ENCODE results near the gene RRM1.
"Not testable (repeated sequence)": the region's sequence is repeated elsewhere in the genome, so short reads cannot be mapped to it uniquely, and the experiment has no call there.

The RRM1 gene

GRCh38 chr11:4094348-4095291 lies at the start of gene RRM1:
Gene RRM1 (plus strand): TSS chr11:4094799. CDS start chr11:4095013, 214 bp downstream.
- peak; percentile 86 for DNase-seq

GRCh38 chr11:4044976-4045646 lies 49.5 kb upstream of the RRM1 start:
- no peak for DNase-seq

- DNase-seq: no peak
These were observed 46.3 kb upstream of the RRM1 start for GRCh38 chr11:4048340-4048739.

GRCh38 chr11:4049006-4049405 lies 45.6 kb upstream of the RRM1 start:
- no peak for DNase-seq

GRCh38 chr11:4050138-4050537 lies 44.5 kb upstream of the RRM1 start:
- DNase-seq: no peak

GRCh38 chr11:4053200-4053599 lies 41.4 kb upstream of the RRM1 start:
- not testable (repeated sequence) for DNase-seq

- DNase-seq: no peak
These were observed 40.0 kb upstream of the RRM1 start for GRCh38 chr11:4054643-4055042.

- DNase-seq: no peak
These were observed 35.2 kb upstream of the RRM1 start for GRCh38 chr11:4059424-4059823.

GRCh38 chr11:4060182-4060923 lies 34.2 kb upstream of the RRM1 start:
- DNase-seq: no peak

- DNase-seq: no peak
These were observed 32.9 kb upstream of the RRM1 start for GRCh38 chr11:4061700-4062099.

- no peak for DNase-seq
These were observed 31.3 kb upstream of the RRM1 start for GRCh38 chr11:4063348-4063747.

GRCh38 chr11:4064278-4064955 lies 30.2 kb upstream of the RRM1 start:
- DNase-seq: no peak

- DNase-seq: no peak
These were observed 29.5 kb upstream of the RRM1 start for GRCh38 chr11:4065086-4065485.

- no peak for DNase-seq
These were observed 28.8 kb upstream of the RRM1 start for GRCh38 chr11:4065601-4066377.

- DNase-seq: no peak
These were observed 27.7 kb upstream of the RRM1 start for GRCh38 chr11:4066910-4067309.

GRCh38 chr11:4068962-4069361 lies 25.6 kb upstream of the RRM1 start:
- DNase-seq: no peak

- no peak for DNase-seq
These were observed 23.3 kb upstream of the RRM1 start for GRCh38 chr11:4071325-4071724.

GRCh38 chr11:4071914-4072313 lies 22.7 kb upstream of the RRM1 start:
- DNase-seq: no peak

GRCh38 chr11:4072668-4073285 lies 21.8 kb upstream of the RRM1 start:
- peak; percentile 25 for DNase-seq

- DNase-seq: no peak
These were observed 20.3 kb upstream of the RRM1 start for GRCh38 chr11:4074266-4074665.

GRCh38 chr11:4076774-4077173 lies 17.8 kb upstream of the RRM1 start:
- DNase-seq: no peak

- DNase-seq: no peak
These were observed 11.4 kb upstream of the RRM1 start for GRCh38 chr11:4083198-4083597.
